ENCODE results near the gene FASN. TPM values are rescaled to one million over a fixed set of nuclear protein-coding genes. Genes with fewer than 3 reads are reported as not detected.
A peak's percentile ranks its signal among the peaks of the same experiment; 100 is the strongest.

Gene FASN
- total RNA-seq, 1 experiment from 2014 or later = 956 TPM

DNA sequence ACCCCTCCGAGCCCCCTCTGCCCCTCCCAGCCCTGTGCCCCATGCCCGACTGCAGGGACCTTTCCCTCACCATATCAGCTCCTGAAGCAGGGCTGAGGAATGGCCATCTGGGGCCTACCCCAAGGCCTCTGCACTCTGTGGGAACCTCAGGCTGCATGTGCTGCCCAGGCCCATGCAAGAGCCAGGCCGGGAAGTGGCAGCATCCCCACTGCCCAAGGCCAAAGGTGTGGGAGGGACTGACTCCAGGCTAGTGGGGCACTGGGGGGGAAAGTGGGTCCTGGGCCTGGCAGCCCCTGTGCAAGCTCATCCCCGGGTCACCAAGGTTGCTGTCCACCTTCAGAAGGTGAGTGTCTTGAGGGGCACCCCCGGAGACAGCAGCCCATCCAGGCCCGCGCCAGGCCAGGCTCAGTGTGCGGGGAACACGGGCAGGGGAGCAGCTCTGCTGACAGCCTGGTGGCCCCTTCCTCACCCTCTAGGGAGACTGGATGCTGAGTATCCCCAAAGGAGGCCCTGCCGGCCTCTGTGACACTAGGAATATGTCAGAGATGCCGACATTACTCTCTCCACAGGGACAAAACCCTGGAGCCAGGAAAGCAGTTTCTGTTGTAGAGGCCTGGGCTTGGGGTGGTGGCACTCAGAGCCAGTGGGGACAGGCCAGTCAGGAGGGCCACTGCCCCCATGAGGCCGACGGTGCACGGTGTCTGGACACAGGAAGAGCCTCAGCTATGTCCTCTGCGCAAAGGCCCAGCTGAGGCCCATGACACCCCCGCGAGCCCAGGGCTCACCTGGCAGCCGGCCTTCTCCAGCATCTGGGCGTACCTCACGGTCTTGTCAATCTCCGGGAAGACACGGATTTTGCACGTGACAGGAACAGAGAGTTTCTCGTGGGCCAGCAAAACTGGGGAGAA lies 35.7 kb downstream of the FASN start:
- POLR2A ChIA-PET = no interaction called here
- BruUV-seq (replicated peaks) = no TSS peak
- Histone ChIP-seq H3K9me3 (ENCODE audit: control insufficient read depth, insufficient read depth, low read depth, low read length) (no peaks in the 10 kb centered on the region), H3K27me3 (ENCODE audit: control insufficient read depth, insufficient read depth, low read length) (no peaks in the 10 kb centered on the region), H3K36me3 (ENCODE audit: control insufficient read depth, insufficient read depth, low read length) (peaks cover 3% of the 10 kb centered on the region; the same call in 1 of the 2 replicates), H3K27ac (ENCODE audit: low read length) (no peak overlapping the region), H3K4me1 (ENCODE audit: control insufficient read depth, insufficient read depth, low read length) (peaks cover 26% of the 10 kb centered on the region), H3K4me3 (ENCODE audit: low read depth in 2 of 2, low read length in 2 of 2) (no peak overlapping the region)
- intact Hi-C loops (cut with micrococcal nuclease; ENCODE audit: unreplicated experiment) = no loop called here
- in situ Hi-C loops (cut with HindIII; ENCODE audit: low pct_unique_long_range_greater_than_20kb, low sequenced_read_pairs) = no loop called here
- DNase-seq (ENCODE audit: low read depth, low spot score) = no peak
- peak; percentile 21; the same call in 1 of the 2 replicates for ATAC-seq
- CTCF ChIA-PET = no interaction called here
- no peak for TF ChIP-seq POLR2AphosphoS5 (IDR thresholded peaks at IDR 0.05; ENCODE audit: low read depth, low read length)
- TF ChIP-seq, protein P1, sequence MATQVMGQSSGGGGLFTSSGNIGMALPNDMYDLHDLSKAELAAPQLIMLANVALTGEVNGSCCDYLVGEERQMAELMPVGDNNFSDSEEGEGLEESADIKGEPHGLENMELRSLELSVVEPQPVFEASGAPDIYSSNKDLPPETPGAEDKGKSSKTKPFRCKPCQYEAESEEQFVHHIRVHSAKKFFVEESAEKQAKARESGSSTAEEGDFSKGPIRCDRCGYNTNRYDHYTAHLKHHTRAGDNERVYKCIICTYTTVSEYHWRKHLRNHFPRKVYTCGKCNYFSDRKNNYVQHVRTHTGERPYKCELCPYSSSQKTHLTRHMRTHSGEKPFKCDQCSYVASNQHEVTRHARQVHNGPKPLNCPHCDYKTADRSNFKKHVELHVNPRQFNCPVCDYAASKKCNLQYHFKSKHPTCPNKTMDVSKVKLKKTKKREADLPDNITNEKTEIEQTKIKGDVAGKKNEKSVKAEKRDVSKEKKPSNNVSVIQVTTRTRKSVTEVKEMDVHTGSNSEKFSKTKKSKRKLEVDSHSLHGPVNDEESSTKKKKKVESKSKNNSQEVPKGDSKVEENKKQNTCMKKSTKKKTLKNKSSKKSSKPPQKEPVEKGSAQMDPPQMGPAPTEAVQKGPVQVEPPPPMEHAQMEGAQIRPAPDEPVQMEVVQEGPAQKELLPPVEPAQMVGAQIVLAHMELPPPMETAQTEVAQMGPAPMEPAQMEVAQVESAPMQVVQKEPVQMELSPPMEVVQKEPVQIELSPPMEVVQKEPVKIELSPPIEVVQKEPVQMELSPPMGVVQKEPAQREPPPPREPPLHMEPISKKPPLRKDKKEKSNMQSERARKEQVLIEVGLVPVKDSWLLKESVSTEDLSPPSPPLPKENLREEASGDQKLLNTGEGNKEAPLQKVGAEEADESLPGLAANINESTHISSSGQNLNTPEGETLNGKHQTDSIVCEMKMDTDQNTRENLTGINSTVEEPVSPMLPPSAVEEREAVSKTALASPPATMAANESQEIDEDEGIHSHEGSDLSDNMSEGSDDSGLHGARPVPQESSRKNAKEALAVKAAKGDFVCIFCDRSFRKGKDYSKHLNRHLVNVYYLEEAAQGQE (IDR thresholded peaks at IDR 0.05; ENCODE audit: insufficient read depth in 1 of 2, low read depth in 2 of 2, low read length in 1 of 2) = no peak
- TF ChIP-seq SIN3A (IDR thresholded peaks at IDR 0.05; ENCODE audit: borderline replicate concordance, insufficient read depth, low read depth, low read length) = no peak
- TF ChIP-seq CTCF (IDR thresholded peaks at IDR 0.05) = no peak

DNA sequence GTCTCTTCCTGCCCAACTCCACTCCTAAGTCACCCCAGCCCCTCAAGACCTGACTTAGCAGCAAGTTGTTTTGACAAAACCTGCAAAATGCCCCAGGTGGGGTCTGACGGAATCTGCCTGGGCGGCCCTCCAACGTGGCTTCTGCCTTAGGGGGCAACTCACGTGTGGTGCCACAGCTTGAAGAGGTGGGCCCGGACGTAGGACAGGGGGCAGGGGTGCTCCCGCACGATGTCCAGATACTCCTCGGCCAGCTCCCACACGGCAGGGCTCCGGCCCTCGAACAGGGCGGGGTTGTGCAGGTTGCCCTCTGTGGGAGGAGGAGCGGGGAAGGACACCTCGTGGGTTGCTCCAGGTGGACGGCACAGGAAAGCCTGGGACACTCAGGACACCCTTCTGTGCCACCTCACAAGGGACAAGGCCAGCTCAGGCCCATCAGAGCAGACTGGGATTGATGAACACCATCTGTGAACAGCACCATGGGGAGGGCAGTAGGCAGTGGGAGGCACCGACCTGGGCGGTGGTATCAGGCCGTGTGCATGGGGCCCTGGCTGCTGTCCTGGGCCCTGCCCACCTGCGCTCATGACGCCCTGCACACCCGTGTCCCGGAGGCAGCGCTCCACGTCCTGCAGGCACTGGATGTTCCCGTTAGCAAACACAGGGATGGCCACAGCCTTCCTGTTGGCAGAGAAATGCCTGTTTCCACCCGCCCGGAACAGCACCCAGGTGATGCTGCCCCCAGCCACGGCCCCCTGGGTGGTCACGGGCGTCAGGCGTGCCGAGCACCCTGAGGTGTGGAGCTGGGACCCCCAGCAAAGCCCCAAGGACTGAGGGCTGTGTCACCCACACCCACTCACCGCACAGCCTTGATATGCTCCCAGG lies 36.8 kb downstream of the FASN start:
- H3K27ac ChIP-seq (ENCODE audit: low read length) = no peak overlapping the region
- CTCF ChIA-PET = no interaction called here
- DNase-seq (ENCODE audit: low read depth, low spot score) (no peak), ATAC-seq (no peak)
- H3K36me3 ChIP-seq (ENCODE audit: control insufficient read depth, insufficient read depth, low read length) = peaks cover 3% of the 10 kb centered on the region; the same call in 1 of the 2 replicates
- H3K4me3 ChIP-seq (ENCODE audit: low read depth in 2 of 2, low read length in 2 of 2) = no peak overlapping the region
- H3K4me1 ChIP-seq (ENCODE audit: control insufficient read depth, insufficient read depth, low read length) = peaks cover 28% of the 10 kb centered on the region
- TF ChIP-seq CTCF (IDR thresholded peaks at IDR 0.05) (no peak), POLR2AphosphoS5 (IDR thresholded peaks at IDR 0.05; ENCODE audit: low read depth, low read length) (no peak), SIN3A (IDR thresholded peaks at IDR 0.05; ENCODE audit: borderline replicate concordance, insufficient read depth, low read depth, low read length) (no peak), TCF7L2 (IDR thresholded peaks at IDR 0.05; ENCODE audit: low read depth, low read length) (no peak)
- TF ChIP-seq, protein P1 (IDR thresholded peaks at IDR 0.05; ENCODE audit: insufficient read depth in 1 of 2, low read depth in 2 of 2, low read length in 1 of 2) = no peak
- no peaks in the 10 kb centered on the region for H3K27me3 ChIP-seq (ENCODE audit: control insufficient read depth, insufficient read depth, low read length)
- intact Hi-C loops (cut with micrococcal nuclease; ENCODE audit: unreplicated experiment) = no loop called here
- no peaks in the 10 kb centered on the region for H3K9me3 ChIP-seq (ENCODE audit: control insufficient read depth, insufficient read depth, low read depth, low read length)
- POLR2A ChIA-PET = no interaction called here
- BruUV-seq (replicated peaks) = no TSS peak
- in situ Hi-C loops (cut with HindIII; ENCODE audit: low pct_unique_long_range_greater_than_20kb, low sequenced_read_pairs) = no loop called here

Data from Panc1 (cell line).